ENCODE data around the gene SIGLEC15.

Gene SIGLEC15

DNA sequence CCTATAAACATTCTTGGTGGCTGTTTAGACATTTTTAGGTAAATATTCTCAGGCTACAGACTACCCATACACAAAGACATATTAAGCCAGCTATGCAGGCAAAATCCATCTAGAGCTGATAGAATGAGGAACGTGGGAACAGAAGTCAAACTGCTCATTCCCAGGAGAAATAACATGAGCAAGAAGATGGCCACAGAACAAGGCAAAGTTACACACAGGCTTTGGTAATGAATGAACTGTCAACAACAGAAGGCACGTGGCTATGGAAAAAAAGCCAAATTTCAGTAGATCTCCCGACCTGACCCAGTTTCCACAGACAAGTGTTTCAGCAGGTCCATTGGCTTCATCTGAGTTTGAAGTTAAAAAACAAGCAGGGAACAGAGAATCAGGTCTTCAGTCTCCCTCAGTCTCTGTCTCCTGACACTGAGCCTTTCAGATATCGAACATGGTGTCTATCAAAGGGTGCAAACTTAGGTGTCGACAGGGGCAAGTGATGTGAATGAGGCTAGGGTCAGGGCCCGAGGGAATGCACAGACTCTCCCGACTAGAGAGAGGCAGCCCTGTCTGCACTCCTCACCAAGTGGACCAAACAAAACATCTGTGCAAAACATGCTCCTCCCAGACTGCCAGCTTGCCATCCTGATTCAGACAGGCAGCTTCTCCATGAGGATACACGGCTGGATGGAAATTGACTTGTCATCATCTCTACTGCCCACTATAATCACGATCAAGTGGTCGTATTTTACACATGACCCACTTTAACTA is 25.9 kb downstream of the SIGLEC15 start:
- Histone ChIP-seq H3K4me3 (replicated peaks; ENCODE audit: low read depth, low read length) (no peak overlapping the region), H3K27me3 (replicated peaks; ENCODE audit: control insufficient read depth, insufficient read depth, low read length) (no peaks in the 10 kb centered on the region), H3K36me3 (ENCODE audit: control insufficient read depth, insufficient read depth, low read length) (peaks cover 7% of the 10 kb centered on the region)
- TF ChIP-seq, protein P1, sequence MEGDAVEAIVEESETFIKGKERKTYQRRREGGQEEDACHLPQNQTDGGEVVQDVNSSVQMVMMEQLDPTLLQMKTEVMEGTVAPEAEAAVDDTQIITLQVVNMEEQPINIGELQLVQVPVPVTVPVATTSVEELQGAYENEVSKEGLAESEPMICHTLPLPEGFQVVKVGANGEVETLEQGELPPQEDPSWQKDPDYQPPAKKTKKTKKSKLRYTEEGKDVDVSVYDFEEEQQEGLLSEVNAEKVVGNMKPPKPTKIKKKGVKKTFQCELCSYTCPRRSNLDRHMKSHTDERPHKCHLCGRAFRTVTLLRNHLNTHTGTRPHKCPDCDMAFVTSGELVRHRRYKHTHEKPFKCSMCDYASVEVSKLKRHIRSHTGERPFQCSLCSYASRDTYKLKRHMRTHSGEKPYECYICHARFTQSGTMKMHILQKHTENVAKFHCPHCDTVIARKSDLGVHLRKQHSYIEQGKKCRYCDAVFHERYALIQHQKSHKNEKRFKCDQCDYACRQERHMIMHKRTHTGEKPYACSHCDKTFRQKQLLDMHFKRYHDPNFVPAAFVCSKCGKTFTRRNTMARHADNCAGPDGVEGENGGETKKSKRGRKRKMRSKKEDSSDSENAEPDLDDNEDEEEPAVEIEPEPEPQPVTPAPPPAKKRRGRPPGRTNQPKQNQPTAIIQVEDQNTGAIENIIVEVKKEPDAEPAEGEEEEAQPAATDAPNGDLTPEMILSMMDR (IDR thresholded peaks at IDR 0.05; ENCODE audit: insufficient read depth, low read length, poor library complexity, severe bottlenecking), result no peak
- no peak for DNase-seq (ENCODE audit: extremely low read depth, insufficient read length)

DNA sequence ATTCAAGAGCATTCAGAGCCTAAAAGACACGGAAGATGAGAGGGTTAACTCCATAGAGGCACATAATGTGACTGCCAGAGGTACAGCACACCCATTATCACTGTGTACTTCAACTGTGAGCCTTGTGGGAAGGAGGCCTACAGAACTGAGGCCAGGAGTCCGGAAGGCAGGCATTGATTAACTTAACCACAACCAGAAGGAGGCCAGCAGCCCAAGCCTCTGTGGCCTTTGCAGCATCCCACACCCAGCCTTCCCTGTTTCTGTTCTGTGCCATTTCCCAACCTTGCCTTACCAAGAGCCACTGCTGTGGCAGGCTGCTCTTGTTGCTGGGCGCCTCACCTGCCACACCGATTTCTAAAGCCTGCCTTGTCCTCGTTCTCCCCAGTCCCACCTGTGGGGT is 27.2 kb downstream of the SIGLEC15 start:
- DNase-seq (ENCODE audit: extremely low read depth, insufficient read length), result no peak
- peaks cover 9% of the 10 kb centered on the region for H3K36me3 ChIP-seq (ENCODE audit: control insufficient read depth, insufficient read depth, low read length)

DNA sequence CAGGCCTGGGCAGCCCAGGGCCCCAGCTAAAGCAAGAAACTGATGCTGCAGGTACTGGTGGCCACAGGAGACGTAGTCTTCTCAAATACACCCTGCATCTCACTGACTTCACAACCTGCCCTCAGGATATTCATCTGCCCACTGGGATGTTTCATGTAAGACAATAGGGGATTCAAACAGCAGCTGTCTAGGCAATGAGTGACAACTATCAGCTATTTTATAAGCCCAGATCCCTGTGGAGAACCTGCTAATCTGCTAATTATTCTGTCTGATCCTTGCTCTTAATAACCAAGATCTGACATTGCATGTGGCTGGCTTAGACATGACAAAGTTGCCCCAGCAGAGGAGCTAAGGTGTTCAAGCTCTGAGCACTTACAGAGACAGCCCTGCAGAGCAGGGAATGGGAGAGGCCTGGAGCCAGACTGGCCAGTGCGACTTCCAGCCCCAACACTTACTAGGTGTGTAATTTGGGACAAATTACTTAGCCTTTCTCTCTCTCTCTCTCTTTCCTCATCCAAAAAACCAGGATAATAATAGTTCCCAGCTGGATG is 28.6 kb downstream of the SIGLEC15 start:
- no peaks in the 10 kb centered on the region for H3K27me3 ChIP-seq (replicated peaks; ENCODE audit: control insufficient read depth, insufficient read depth, low read length)
- H3K36me3 ChIP-seq (ENCODE audit: control insufficient read depth, insufficient read depth, low read length), result peaks cover 11% of the 10 kb centered on the region
- TF ChIP-seq, protein P1 (IDR thresholded peaks at IDR 0.05; ENCODE audit: insufficient read depth, low read length, poor library complexity, severe bottlenecking), result no peak
- DNase-seq (ENCODE audit: extremely low read depth, insufficient read length), result no peak
- no peak overlapping the region for H3K4me3 ChIP-seq (replicated peaks; ENCODE audit: low read depth, low read length)

More for the DNA sequence above, 27.2 kb downstream of the SIGLEC15 start:
- no peaks in the 10 kb centered on the region for H3K27me3 ChIP-seq (replicated peaks; ENCODE audit: control insufficient read depth, insufficient read depth, low read length)
- no peak overlapping the region for H3K4me3 ChIP-seq (replicated peaks; ENCODE audit: low read depth, low read length)
- TF ChIP-seq, protein P1 (IDR thresholded peaks at IDR 0.05; ENCODE audit: insufficient read depth, low read length, poor library complexity, severe bottlenecking), result no peak

DNA sequence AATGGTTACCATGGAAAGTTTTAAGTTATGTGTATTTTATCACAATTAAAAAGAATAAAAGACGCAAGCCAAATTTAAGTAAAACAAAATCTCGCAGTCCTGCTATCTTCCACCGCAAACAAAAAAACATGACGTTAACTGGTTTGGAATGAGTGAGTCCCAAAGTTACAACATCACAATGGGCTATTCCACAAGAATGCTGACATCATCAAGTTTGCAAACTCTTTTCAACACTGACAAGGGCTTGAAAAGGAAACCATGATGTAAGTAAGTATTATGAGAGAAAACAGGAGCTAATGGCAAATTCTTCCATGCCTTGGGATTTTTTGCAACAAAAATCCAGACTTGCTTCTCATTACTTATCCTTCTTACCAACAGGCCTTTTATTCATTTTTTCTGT is 31.1 kb downstream of the SIGLEC15 start:
- Histone ChIP-seq H3K36me3 (ENCODE audit: control insufficient read depth, insufficient read depth, low read length) (peaks cover 12% of the 10 kb centered on the region), H3K4me3 (replicated peaks; ENCODE audit: low read depth, low read length) (no peak overlapping the region), H3K27me3 (replicated peaks; ENCODE audit: control insufficient read depth, insufficient read depth, low read length) (no peaks in the 10 kb centered on the region)
- TF ChIP-seq, protein P1 (IDR thresholded peaks at IDR 0.05; ENCODE audit: insufficient read depth, low read length, poor library complexity, severe bottlenecking), result no peak
- DNase-seq (ENCODE audit: extremely low read depth, insufficient read length), result no peak

DNA sequence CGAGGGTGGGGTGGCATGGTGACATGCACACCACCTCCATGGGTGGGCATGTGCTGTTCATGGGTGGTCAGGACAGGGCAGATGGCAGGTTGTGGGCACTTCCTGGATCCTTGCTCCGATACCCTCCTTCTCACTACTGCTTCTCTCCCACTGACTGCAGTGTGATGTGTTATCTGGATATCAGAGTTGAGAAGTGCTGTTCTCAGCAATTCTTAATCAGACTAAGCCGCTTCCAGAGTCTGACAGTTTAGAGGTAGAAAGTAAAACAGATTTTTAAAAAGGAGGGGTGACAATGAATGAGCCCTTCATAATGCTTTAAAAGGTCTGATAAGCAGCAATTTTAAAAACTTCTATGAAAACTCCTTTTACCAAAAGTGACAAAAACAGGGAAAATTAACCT is 33.9 kb downstream of the SIGLEC15 start:
- peaks cover 6% of the 10 kb centered on the region; the same call in 1 of the 2 replicates for H3K36me3 ChIP-seq (ENCODE audit: control insufficient read depth, insufficient read depth, low read length)

More for the DNA sequence above, 33.9 kb downstream of the SIGLEC15 start:
- no peak overlapping the region for H3K4me3 ChIP-seq (replicated peaks; ENCODE audit: low read depth, low read length)
- TF ChIP-seq, protein P1 (IDR thresholded peaks at IDR 0.05; ENCODE audit: insufficient read depth, low read length, poor library complexity, severe bottlenecking), result no peak
- DNase-seq (ENCODE audit: extremely low read depth, insufficient read length), result no peak
- no peaks in the 10 kb centered on the region for H3K27me3 ChIP-seq (replicated peaks; ENCODE audit: control insufficient read depth, insufficient read depth, low read length)

Data from GM06990 (cell line).